Ishikawa (cell line): ENCODE data around the gene TMPRSS7.

Experiments used
- CEBPB ChIP-seq: IDR thresholded peaks from 2 replicates; pipeline ENCODE4 v1.6.1; 2012
- CREB1 ChIP-seq: IDR thresholded peaks from 2 replicates; pipeline ENCODE4 v1.6.1; 2012; ENCODE audit warnings: low read depth
- EGR1 ChIP-seq: IDR thresholded peaks from 2 replicates; pipeline ENCODE4 v1.6.1; 2012
- EP300 ChIP-seq: IDR thresholded peaks from 2 replicates; pipeline ENCODE4 v1.6.1; 2012; ENCODE audit warnings: borderline replicate concordance
- FOXM1 ChIP-seq: IDR thresholded peaks from 2 replicates; pipeline ENCODE4 v1.6.1; 2012; ENCODE audit warnings: low read depth, borderline replicate concordance
- NFIC ChIP-seq: IDR thresholded peaks from 2 replicates; pipeline ENCODE4 v1.6.1; 2012
- RAD21 ChIP-seq: IDR thresholded peaks from 2 replicates; pipeline ENCODE4 v1.6.1; 2012; ENCODE audit warnings: low read depth
- TAF1 ChIP-seq: IDR thresholded peaks from 2 replicates; pipeline ENCODE4 v1.6.1; 2012; ENCODE audit warnings: low read depth, mild to moderate bottlenecking
- TCF12 ChIP-seq: IDR thresholded peaks from 2 replicates; pipeline ENCODE4 v1.6.1; 2012; ENCODE audit warnings: low read depth
- TEAD4 ChIP-seq: IDR thresholded peaks from 2 replicates; pipeline ENCODE4 v1.6.1; 2012
- YY1 ChIP-seq: IDR thresholded peaks from 2 replicates; pipeline ENCODE4 v1.6.1; 2012; ENCODE audit warnings: low read depth
- ZBTB7A ChIP-seq: IDR thresholded peaks from 2 replicates; pipeline ENCODE4 v1.6.1; 2012; ENCODE audit warnings: low read depth
- TF ChIP-seq, protein P1 (sequence below): IDR thresholded peaks from 2 replicates; pipeline ENCODE4 v1.6.1; 2012
- TF ChIP-seq, protein P2 (sequence below): IDR thresholded peaks from 2 replicates; pipeline ENCODE4 v1.6.1; 2012
- TF ChIP-seq, protein P3 (sequence below): IDR thresholded peaks from 2 replicates; pipeline ENCODE4 v1.6.1; 2012; ENCODE audit warnings: low read depth, mild to moderate bottlenecking

TMPRSS7 gene

DNA sequence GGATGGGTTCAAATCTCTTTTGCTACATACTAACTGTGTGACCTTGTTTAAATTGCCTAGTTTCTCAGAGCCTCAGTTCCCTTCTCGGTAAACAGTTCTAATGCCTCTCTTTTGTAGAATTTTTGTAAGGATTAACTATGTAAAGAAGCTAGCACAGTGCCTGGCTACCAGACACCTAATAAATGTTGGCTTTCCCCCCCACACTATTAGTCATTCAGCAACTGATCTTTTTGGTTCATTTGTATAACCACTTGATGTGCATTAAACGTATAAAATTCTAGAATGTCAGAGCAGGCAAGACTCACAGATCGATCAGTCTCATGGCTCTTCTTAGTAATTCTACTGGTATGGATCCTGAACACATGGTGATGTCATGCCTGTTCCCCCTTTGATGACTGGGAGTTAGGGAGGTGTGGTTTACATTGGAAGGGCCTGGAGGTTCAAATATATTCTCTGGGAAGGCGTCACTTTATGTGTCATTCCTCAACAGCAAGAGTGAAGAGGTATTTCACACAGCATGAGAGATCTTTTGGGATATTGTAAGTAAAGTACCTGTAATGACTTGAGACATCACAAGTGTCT, 29.4 kb upstream of the TMPRSS7 start:
- no peak for TF ChIP-seq RAD21
- no peak for TF ChIP-seq TEAD4
- no peak for TF ChIP-seq TAF1
- no peak for TF ChIP-seq CREB1
- TF ChIP-seq TCF12: no peak
- no peak for TF ChIP-seq NFIC
- no peak for TF ChIP-seq EGR1
- TF ChIP-seq, protein P1, sequence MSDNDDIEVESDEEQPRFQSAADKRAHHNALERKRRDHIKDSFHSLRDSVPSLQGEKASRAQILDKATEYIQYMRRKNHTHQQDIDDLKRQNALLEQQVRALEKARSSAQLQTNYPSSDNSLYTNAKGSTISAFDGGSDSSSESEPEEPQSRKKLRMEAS: no peak
- TF ChIP-seq FOXM1: no peak

DNA sequence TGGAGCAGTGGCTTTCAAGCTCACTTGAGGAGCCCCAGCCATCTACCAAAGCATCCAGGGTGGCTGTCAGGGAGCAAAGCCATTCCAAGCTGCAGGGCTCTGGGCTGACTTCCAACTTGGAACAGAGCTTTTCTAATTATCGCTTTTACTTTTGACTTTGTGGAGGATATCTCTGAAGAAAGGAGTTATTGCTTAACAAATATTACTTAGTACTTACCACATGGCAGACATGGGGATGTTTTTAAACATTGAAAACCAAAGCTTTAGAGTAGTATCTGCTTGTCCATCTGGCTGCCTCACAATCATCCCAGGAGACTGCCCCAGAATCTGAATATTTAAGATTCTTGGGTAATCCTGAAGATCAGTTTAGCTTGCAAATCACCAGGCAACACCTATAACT, 26.9 kb upstream of the TMPRSS7 start:
- TF ChIP-seq CREB1 (no peak), ZBTB7A (no peak), TEAD4 (no peak)

DNA sequence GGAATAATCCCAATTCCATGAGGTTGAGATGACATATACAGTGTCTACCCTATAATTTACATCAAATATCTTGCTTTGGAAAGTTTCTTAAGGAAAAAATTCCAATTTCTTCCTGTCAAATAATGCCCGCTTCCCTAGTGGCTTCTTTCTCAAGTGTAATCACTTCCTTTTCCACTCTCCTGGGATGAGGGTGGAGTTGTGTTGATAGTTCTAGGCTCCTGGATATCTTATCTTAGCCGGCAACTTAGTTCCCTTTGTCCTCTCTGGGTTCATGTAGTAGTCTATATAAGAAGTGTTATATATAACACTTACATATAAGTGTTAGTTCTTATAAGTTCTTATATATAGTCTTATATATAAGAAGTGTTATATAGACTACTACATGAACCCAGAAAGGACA, 24.9 kb upstream of the TMPRSS7 start:
- no peak for TF ChIP-seq EP300
- TF ChIP-seq, protein P2, sequence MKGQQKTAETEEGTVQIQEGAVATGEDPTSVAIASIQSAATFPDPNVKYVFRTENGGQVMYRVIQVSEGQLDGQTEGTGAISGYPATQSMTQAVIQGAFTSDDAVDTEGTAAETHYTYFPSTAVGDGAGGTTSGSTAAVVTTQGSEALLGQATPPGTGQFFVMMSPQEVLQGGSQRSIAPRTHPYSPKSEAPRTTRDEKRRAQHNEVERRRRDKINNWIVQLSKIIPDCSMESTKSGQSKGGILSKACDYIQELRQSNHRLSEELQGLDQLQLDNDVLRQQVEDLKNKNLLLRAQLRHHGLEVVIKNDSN: no peak
- TF ChIP-seq, protein P3, sequence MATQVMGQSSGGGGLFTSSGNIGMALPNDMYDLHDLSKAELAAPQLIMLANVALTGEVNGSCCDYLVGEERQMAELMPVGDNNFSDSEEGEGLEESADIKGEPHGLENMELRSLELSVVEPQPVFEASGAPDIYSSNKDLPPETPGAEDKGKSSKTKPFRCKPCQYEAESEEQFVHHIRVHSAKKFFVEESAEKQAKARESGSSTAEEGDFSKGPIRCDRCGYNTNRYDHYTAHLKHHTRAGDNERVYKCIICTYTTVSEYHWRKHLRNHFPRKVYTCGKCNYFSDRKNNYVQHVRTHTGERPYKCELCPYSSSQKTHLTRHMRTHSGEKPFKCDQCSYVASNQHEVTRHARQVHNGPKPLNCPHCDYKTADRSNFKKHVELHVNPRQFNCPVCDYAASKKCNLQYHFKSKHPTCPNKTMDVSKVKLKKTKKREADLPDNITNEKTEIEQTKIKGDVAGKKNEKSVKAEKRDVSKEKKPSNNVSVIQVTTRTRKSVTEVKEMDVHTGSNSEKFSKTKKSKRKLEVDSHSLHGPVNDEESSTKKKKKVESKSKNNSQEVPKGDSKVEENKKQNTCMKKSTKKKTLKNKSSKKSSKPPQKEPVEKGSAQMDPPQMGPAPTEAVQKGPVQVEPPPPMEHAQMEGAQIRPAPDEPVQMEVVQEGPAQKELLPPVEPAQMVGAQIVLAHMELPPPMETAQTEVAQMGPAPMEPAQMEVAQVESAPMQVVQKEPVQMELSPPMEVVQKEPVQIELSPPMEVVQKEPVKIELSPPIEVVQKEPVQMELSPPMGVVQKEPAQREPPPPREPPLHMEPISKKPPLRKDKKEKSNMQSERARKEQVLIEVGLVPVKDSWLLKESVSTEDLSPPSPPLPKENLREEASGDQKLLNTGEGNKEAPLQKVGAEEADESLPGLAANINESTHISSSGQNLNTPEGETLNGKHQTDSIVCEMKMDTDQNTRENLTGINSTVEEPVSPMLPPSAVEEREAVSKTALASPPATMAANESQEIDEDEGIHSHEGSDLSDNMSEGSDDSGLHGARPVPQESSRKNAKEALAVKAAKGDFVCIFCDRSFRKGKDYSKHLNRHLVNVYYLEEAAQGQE: no peak
- TF ChIP-seq NFIC: no peak
- TF ChIP-seq TAF1: no peak
- no peak for TF ChIP-seq EGR1
- no peak for TF ChIP-seq TCF12
- TF ChIP-seq FOXM1: no peak

DNA sequence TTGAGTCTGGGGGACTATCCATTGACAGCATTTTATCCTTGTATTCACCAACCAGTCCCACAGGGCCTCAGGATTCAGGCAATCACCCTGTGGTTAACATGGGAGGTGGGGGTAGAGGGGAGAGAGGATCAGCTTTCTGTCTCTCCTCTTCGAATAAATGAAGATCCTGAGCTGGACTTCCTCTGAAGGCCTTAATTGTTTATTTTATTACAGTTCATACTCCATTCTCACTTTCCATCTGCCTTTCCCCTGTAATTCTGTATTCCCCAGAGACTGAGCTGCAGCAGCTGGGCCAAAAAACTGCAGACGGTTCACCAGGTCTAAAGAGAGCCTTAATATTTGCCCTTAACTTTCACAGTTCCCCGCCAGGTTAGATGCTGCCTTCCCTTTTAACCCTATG, 23.9 kb upstream of the TMPRSS7 start:
- TF ChIP-seq ZBTB7A (no peak), YY1 (no peak)
- TF ChIP-seq, protein P2: no peak

DNA sequence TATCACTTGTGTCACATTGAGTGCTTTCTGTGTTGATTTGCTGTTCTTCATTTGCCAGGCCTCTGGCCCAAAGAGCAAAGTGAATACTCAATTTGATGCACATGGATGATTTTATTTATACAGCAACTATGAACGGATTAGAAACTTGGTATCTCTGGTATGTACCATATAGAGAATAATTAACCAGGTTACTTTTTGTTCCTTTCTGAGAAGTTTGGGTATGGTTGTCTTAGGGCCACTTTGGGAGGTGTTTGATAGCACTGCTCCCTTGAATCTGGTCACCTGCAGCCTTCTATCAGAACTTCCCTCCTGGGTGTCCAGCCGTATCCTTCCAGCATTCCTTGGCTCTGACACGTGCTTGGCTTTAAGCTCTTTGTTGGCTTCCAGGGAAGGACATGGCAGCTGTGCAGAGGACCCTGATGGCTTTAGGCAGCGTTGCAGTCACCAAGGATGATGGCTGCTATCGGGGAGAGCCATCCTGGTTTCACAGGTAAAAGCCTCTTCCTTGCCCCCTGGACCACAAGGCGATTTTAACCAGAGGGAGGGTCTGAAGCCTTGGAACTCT, 23.1 kb upstream of the TMPRSS7 start:
- TF ChIP-seq RAD21: no peak
- no peak for TF ChIP-seq ZBTB7A
- TF ChIP-seq, protein P1: no peak

DNA sequence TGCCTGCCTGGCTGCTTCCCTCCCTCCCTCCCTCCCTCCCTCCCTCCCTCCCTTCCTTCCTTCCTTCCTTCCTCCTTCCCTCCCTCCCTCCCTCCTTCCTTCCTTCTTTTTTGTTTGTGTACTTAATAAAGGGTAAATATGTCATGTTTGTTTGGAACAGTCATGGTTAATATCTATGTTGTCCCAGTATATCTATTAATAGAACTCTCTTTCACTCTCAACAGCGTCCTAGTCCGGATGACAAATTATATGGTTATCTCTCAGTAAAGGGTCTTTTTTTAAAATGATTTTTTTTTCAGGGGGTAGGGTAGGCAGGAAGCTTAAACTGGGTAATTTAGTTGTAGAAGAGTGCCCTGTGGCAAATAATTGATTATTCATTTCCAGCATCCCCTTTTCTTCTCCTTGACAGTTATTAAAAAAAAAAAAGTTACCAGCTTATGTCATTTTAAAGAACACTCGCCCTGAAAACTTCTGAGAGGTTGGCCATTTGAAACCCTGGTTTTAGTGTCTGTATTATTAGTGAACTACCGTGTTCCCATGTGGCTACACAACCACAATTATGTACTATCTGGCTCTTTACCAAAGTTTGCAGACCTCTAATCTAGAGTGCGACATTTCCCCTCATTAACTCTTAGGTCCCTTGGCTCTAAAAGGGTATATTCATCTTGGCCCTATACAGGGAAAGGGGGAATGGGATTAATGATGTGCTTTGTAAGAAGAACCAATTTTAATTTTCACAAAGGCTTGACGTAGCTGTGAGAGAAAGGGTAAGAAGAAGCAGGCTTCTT, 22.1 kb upstream of the TMPRSS7 start:
- TF ChIP-seq, protein P1: no peak
- TF ChIP-seq TEAD4 (no peak), EP300 (no peak), ZBTB7A (no peak), CEBPB (no peak), TCF12 (no peak), EGR1 (no peak), YY1 (no peak), FOXM1 (no peak), RAD21 (no peak), NFIC (no peak), TAF1 (no peak), CREB1 (no peak)
- TF ChIP-seq, protein P3: no peak
- TF ChIP-seq, protein P2: no peak
